SU-DHL-6 (cell line): ENCODE measurements around the gene ABCA13.

ENCODE experiments used
- H2AFZ ChIP-seq: fragments of 200-600 bp; sonication (generic); 2 replicates; pipeline ENCODE4 v1.6.1; 2014; ENCODE audit warnings: low read depth, mild to moderate bottlenecking, moderate library complexity, mixed read lengths, antibody characterized with exemption, low read length; ENCODE audit not compliant: severe bottlenecking
- H3F3A ChIP-seq: fragments of 200-600 bp; shearing (Covaris generic); 2 replicates; pipeline ENCODE4 v1.6.0; 2016; ENCODE audit warnings: antibody characterized with exemption, mild to moderate bottlenecking; ENCODE audit not compliant: insufficient read depth
- H3K27ac ChIP-seq: fragments of 200-600 bp; sonication (generic); 2 replicates; pipeline ENCODE4 v1.5.1; 2016; ENCODE audit warnings: low read depth, mild to moderate bottlenecking, low read length, moderate library complexity, mixed read lengths
- H3K27me3 ChIP-seq: fragments of 200-600 bp; sonication (generic), shearing (Covaris generic); 2 replicates; pipeline ENCODE4 v1.6.0; 2014; ENCODE audit warnings: mild to moderate bottlenecking, low read length
- H3K36me3 ChIP-seq: fragments of 200-600 bp; sonication (generic); 2 replicates; pipeline ENCODE4 v1.6.1; 2014; ENCODE audit warnings: mild to moderate bottlenecking, low read length, mixed read lengths
- H3K4me2 ChIP-seq: fragments of 300-600, 200-600 bp; shearing (Covaris generic), sonication (generic); 2 replicates; pipeline ENCODE4 v1.6.0; 2014; ENCODE audit warnings: low read length, low read depth, mild to moderate bottlenecking; ENCODE audit not compliant: poor library complexity, severe bottlenecking
- H3K4me3 ChIP-seq: fragments of 200-600 bp; sonication (generic); 2 replicates; pipeline ENCODE4 v1.5.1; 2014; ENCODE audit warnings: antibody characterized with exemption, low read length, mild to moderate bottlenecking, mixed read lengths; ENCODE audit not compliant: insufficient read depth, poor library complexity, severe bottlenecking
- H3K79me2 ChIP-seq: fragments of 200-600 bp; sonication (generic); 2 replicates; pipeline ENCODE4 v1.6.1; 2014; ENCODE audit warnings: mild to moderate bottlenecking, low read length, moderate library complexity; ENCODE audit not compliant: insufficient read depth
- H3K9ac ChIP-seq: fragments of 200-600 bp; sonication (generic); 2 replicates; pipeline ENCODE4 v1.7.0; 2014; ENCODE audit warnings: mild to moderate bottlenecking, low read length
- H3K9me2 ChIP-seq: fragments of 200-600 bp; sonication (generic); replicated peaks from 2 replicates; pipeline ENCODE4 v1.6.1; 2014; ENCODE audit warnings: low read length; ENCODE audit not compliant: insufficient read depth
- H3K9me3 ChIP-seq: fragments of 200-600 bp; sonication (generic); 2 replicates; pipeline ENCODE4 v1.6.1; 2014; ENCODE audit warnings: low read length, mixed read lengths; ENCODE audit not compliant: insufficient read depth
- H4K20me1 ChIP-seq: fragments of 200-600 bp; sonication (generic); 2 replicates; pipeline ENCODE4 v1.6.1; 2014; ENCODE audit warnings: low read depth, mild to moderate bottlenecking, antibody characterized with exemption, low read length, moderate library complexity, mixed read lengths
- EZH2phosphoT487 ChIP-seq: fragments of 200-600 bp; sonication (generic), shearing (Covaris generic); conservative IDR thresholded peaks from 2 replicates; pipeline ENCODE4 v1.6.1; 2018; ENCODE audit warnings: mild to moderate bottlenecking, antibody characterized with exemption, low read length, moderate library complexity, mixed read lengths
- TF ChIP-seq, protein P1 (sequence below): fragments of 200-600 bp; sonication (generic); IDR thresholded peaks from one replicate; pipeline ENCODE4 v1.5.1; 2017; ENCODE audit warnings: antibody characterized with exemption, mild to moderate bottlenecking, low read length, moderate library complexity; ENCODE audit not compliant: insufficient read depth, poor library complexity, severe bottlenecking

Gene ABCA13

DNA sequence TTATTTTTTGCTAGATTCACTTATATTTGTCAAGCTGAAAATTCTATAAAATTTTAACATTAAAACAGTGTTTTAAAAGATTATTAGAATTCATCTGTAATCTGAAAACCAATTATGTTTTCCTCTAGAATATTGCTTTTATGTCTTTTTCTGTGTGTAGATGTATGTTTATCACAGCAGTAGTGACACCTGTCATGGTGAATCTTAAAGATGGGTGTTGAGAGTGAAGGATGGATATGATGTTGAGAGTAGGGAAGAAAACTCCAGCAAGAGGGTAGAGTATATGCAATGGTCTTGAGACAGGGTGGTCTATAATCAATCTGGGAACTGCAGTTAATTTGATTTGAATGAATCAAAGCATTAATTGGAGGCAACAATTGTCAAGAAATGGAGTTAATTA, 416.2 kb downstream of the ABCA13 start:
- no peak overlapping the region for H3K4me2 ChIP-seq
- no peaks in the 10 kb centered on the region for H3K9me2 ChIP-seq
- no peaks in the 10 kb centered on the region for H4K20me1 ChIP-seq
- no peak overlapping the region for H3K9ac ChIP-seq
- H3K27me3 ChIP-seq: no peaks in the 10 kb centered on the region
- H3K36me3 ChIP-seq: no peaks in the 10 kb centered on the region
- no peaks in the 10 kb centered on the region for H3K79me2 ChIP-seq
- no peak overlapping the region for H3K27ac ChIP-seq
- no peak overlapping the region for H2AFZ ChIP-seq
- H3K4me3 ChIP-seq: no peak overlapping the region
- H3K9me3 ChIP-seq: no peaks in the 10 kb centered on the region
- H3F3A ChIP-seq: no peaks in the 10 kb centered on the region
- TF ChIP-seq, protein P1, sequence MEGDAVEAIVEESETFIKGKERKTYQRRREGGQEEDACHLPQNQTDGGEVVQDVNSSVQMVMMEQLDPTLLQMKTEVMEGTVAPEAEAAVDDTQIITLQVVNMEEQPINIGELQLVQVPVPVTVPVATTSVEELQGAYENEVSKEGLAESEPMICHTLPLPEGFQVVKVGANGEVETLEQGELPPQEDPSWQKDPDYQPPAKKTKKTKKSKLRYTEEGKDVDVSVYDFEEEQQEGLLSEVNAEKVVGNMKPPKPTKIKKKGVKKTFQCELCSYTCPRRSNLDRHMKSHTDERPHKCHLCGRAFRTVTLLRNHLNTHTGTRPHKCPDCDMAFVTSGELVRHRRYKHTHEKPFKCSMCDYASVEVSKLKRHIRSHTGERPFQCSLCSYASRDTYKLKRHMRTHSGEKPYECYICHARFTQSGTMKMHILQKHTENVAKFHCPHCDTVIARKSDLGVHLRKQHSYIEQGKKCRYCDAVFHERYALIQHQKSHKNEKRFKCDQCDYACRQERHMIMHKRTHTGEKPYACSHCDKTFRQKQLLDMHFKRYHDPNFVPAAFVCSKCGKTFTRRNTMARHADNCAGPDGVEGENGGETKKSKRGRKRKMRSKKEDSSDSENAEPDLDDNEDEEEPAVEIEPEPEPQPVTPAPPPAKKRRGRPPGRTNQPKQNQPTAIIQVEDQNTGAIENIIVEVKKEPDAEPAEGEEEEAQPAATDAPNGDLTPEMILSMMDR: no peak
- TF ChIP-seq EZH2phosphoT487: no peak

DNA sequence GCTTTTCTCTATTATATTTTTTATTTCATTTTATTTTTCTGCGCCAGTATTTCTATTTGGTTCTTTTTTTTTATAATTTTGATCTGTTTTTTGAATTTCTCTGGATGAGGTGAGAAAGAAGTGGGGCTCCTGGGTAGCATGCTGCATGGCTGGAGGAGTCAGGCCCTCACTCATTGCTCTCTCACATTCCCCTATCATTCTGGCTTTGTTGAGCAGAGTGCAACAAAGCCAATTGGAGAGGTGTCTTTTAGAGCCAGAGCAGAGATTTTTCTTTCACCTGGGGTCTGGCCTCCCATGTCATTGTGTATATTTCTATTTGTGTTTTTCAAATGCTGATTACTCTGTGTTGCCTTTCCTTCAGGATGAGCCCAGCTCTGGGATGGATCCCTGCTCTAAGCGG, 423.1 kb downstream of the ABCA13 start:
- no peaks in the 10 kb centered on the region for H3K79me2 ChIP-seq
- H3K27ac ChIP-seq: no peak overlapping the region
- no peaks in the 10 kb centered on the region for H3F3A ChIP-seq
- no peaks in the 10 kb centered on the region for H3K9me3 ChIP-seq
- TF ChIP-seq, protein P1: no peak
- no peak for TF ChIP-seq EZH2phosphoT487
- H3K9ac ChIP-seq: no peak overlapping the region
- 0 out of 2 replicates have a peak, but pooled peaks cover 5% of the 10 kb centered on the region for H3K27me3 ChIP-seq
- H4K20me1 ChIP-seq: no peaks in the 10 kb centered on the region
- no peak overlapping the region for H3K4me3 ChIP-seq
- no peaks in the 10 kb centered on the region for H3K36me3 ChIP-seq
- no peaks in the 10 kb centered on the region for H3K9me2 ChIP-seq
- H2AFZ ChIP-seq: no peak overlapping the region
- H3K4me2 ChIP-seq: no peak overlapping the region

DNA sequence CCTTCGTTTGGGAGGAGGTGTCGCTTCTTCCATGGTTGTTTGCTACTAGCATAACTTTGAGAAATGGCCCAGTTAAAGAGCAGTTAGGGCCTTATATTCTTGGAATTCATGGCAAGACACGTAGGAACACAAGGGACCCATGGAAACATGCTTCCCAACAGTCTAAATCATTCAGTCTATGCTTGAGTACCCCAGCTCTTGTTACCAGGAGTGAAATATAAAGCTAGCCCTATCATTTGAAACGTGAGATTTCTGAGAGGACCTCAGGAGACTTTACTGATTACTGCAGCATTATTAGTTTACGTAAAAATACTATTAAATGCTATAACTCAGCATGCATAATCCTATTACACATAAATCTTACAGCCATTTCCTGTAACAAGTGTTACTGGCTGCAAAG, 424.5 kb downstream of the ABCA13 start:
- Histone ChIP-seq H3K9me2 (no peaks in the 10 kb centered on the region), H3K79me2 (no peaks in the 10 kb centered on the region), H3K4me2 (no peak overlapping the region), H3F3A (no peaks in the 10 kb centered on the region), H2AFZ (no peak overlapping the region), H3K36me3 (no peaks in the 10 kb centered on the region), H4K20me1 (no peaks in the 10 kb centered on the region), H3K27ac (no peak overlapping the region), H3K9me3 (no peaks in the 10 kb centered on the region), H3K27me3 (0 out of 2 replicates have a peak, but pooled peaks cover 5% of the 10 kb centered on the region), H3K4me3 (no peak overlapping the region), H3K9ac (no peak overlapping the region)
- no peak for TF ChIP-seq EZH2phosphoT487
- TF ChIP-seq, protein P1: no peak

- Histone ChIP-seq H3K9me3 (no peaks in the 10 kb centered on the region), H3K4me2 (no peak overlapping the region), H3K27me3 (no peaks in the 10 kb centered on the region), H3K79me2 (no peaks in the 10 kb centered on the region), H2AFZ (no peak overlapping the region), H3K4me3 (no peak overlapping the region), H3K9ac (no peak overlapping the region), H3K36me3 (no peaks in the 10 kb centered on the region), H4K20me1 (no peaks in the 10 kb centered on the region), H3F3A (no peaks in the 10 kb centered on the region), H3K27ac (no peak overlapping the region), H3K9me2 (no peaks in the 10 kb centered on the region)
- TF ChIP-seq, protein P1: no peak
- no peak for TF ChIP-seq EZH2phosphoT487
Observed at GRCh38 chr7:48610705-48611104, 439.4 kb downstream of the ABCA13 start.
